IMR-90 (cell line): ENCODE measurements around the gene CYP2B6. TPM values are rescaled to one million over a fixed set of nuclear protein-coding genes. Genes with fewer than 3 reads are reported as not detected.

Experiments
- ATAC-seq: fragments of 200-7000 bp; cut with Tn5 transposase; 2 replicates; pipeline ENCODE4 v1.9.1; 2020; ENCODE audit warnings: low read depth, mild to moderate bottlenecking, moderate library complexity
- BruUV-seq: library from RNA; stranded (reverse); fragments of 400-500 nt; replicated peaks from 2 replicates; lab custom pipeline; 2021; lab: Mats Ljungman, UMichigan
- CTCF ChIA-PET: fragments of 300-600 bp; formaldehyde crosslinking; extraction: SDS; loops from one replicate; lab custom pipeline; 2021; ENCODE audit warnings: antibody characterized with exemption; lab: Yijun Ruan, JAX
- POLR2A ChIA-PET: fragments of 300-600 bp; sonication (Branson Sonifier 250); formaldehyde crosslinking; loops from one replicate; lab custom pipeline; 2022; ENCODE audit warnings: antibody characterized with exemption; ENCODE audit not compliant: unreplicated experiment; lab: Charles Lee
- DNase-seq: peaks from one replicate; pipeline ENCODE4 v3.0.0; 2013
- H2AFZ ChIP-seq: replicated peaks from 2 replicates; pipeline ENCODE3; 2013; ENCODE audit warnings: low read length, mild to moderate bottlenecking; ENCODE audit not compliant: poor library complexity
- H2AK5ac ChIP-seq: 2 replicates; pipeline ENCODE4 v1.6.1; 2013; ENCODE audit warnings: low read depth, low read length, inconsistent platforms
- H2AK9ac ChIP-seq: replicated peaks from 2 replicates; pipeline ENCODE3; 2013; ENCODE audit warnings: mild to moderate bottlenecking, low read depth, low read length, moderate library complexity; ENCODE audit not compliant: poor library complexity
- H2BK120ac ChIP-seq: 2 replicates; pipeline ENCODE4 v1.6.1; 2013; ENCODE audit warnings: low read depth, low read length, inconsistent platforms
- H2BK15ac ChIP-seq: 3 replicates; pipeline ENCODE4 v1.6.1; 2013; ENCODE audit warnings: low read depth, low read length, inconsistent platforms
- H2BK20ac ChIP-seq: 2 replicates; pipeline ENCODE4 v1.6.1; 2013; ENCODE audit warnings: low read depth, mild to moderate bottlenecking, inconsistent platforms, low read length, moderate library complexity
- H2BK5ac ChIP-seq: 2 replicates; pipeline ENCODE4 v1.6.1; 2013; ENCODE audit warnings: mild to moderate bottlenecking, low read depth, low read length, inconsistent platforms; ENCODE audit not compliant: poor library complexity, severe bottlenecking
- H3K14ac ChIP-seq: replicated peaks from 2 replicates; pipeline ENCODE4 v1.6.1; 2013; ENCODE audit warnings: low read depth, low read length, inconsistent platforms
- H3K18ac ChIP-seq: 2 replicates; pipeline ENCODE4 v1.6.1; 2013; ENCODE audit warnings: low read depth, low read length, control low read depth
- H3K23ac ChIP-seq: 2 replicates; pipeline ENCODE4 v1.6.1; 2013; ENCODE audit warnings: low read depth, low read length, inconsistent platforms
- H3K27ac ChIP-seq: 2 replicates; pipeline ENCODE4 v1.5.1; 2013; ENCODE audit warnings: mild to moderate bottlenecking, control low read depth, low read length; ENCODE audit not compliant: insufficient read depth
- H3K27me3 ChIP-seq: 2 replicates; pipeline ENCODE4 v1.6.1; 2013; ENCODE audit warnings: low read length; ENCODE audit not compliant: control insufficient read depth, insufficient read depth
- H3K36me3 ChIP-seq: 2 replicates; pipeline ENCODE4 v1.6.1; 2013; ENCODE audit warnings: low read length, mixed read lengths; ENCODE audit not compliant: control insufficient read depth, insufficient read depth
- H3K4ac ChIP-seq: 2 replicates; pipeline ENCODE4 v1.6.1; 2013; ENCODE audit warnings: low read depth, low read length, inconsistent platforms
- H3K4me1 ChIP-seq: 2 replicates; pipeline ENCODE4 v1.6.1; 2013; ENCODE audit warnings: low read length, mixed read lengths; ENCODE audit not compliant: control insufficient read depth, insufficient read depth
- H3K4me2 ChIP-seq: 2 replicates; pipeline ENCODE4 v1.6.1; 2013; ENCODE audit warnings: low read depth, mild to moderate bottlenecking, control low read depth, low read length, moderate library complexity
- H3K4me3 ChIP-seq: 2 replicates; pipeline ENCODE4 v1.5.1; 2013; ENCODE audit warnings: low read depth, mild to moderate bottlenecking, control low read depth, low read length, moderate library complexity; ENCODE audit not compliant: insufficient read depth
- H3K56ac ChIP-seq: 2 replicates; pipeline ENCODE4 v1.6.1; 2013; ENCODE audit warnings: low read length, inconsistent platforms; ENCODE audit not compliant: insufficient read depth; ENCODE audit errors: extremely low read depth
- H3K79me1 ChIP-seq, 2 experiments: 2 replicates each; pipeline ENCODE4 v1.6.1; 2013; ENCODE audit warnings: low read length in 2 of 2, inconsistent platforms in 1 of 2, low read depth in 1 of 2
- H3K9ac ChIP-seq: 2 replicates; pipeline ENCODE4 v1.6.1; 2013; ENCODE audit warnings: low read depth, low read length, control low read depth
- H3K9me1 ChIP-seq: 2 replicates; pipeline ENCODE4 v1.6.1; 2013; ENCODE audit warnings: low read length, inconsistent platforms; ENCODE audit not compliant: insufficient read depth
- H3K9me3 ChIP-seq: 2 replicates; pipeline ENCODE4 v1.6.1; 2013; ENCODE audit warnings: low read length; ENCODE audit not compliant: control insufficient read depth, insufficient read depth
- H4K20me1 ChIP-seq: 2 replicates; pipeline ENCODE4 v1.6.1; 2013; ENCODE audit warnings: low read length, inconsistent platforms; ENCODE audit not compliant: insufficient read depth
- H4K5ac ChIP-seq: 2 replicates; pipeline ENCODE4 v1.6.1; 2013; ENCODE audit warnings: mild to moderate bottlenecking, low read depth, low read length, control low read depth
- H4K8ac ChIP-seq, 2 experiments: 2 replicates each; pipeline ENCODE4 v1.6.1; 2013; ENCODE audit warnings: low read depth in 2 of 2, low read length in 2 of 2, control low read depth in 1 of 2, inconsistent platforms in 1 of 2
- H4K91ac ChIP-seq: 2 replicates; pipeline ENCODE4 v1.6.1; 2013; ENCODE audit warnings: low read depth, low read length, inconsistent platforms; ENCODE audit not compliant: insufficient read depth
- FOS ChIP-seq: fragments of 150-350 bp; IDR thresholded peaks from 2 replicates; pipeline ENCODE4 v1.6.1; 2016; ENCODE audit warnings: low read depth, low read length
- NFE2L2 ChIP-seq: fragments of 150-350 bp; IDR thresholded peaks from 2 replicates; pipeline ENCODE4 v1.6.1; 2016; ENCODE audit warnings: low read depth, mild to moderate bottlenecking, low read length
- POLR2A ChIP-seq: IDR thresholded peaks from 2 replicates; pipeline ENCODE4 v1.6.1; 2012; ENCODE audit warnings: mild to moderate bottlenecking, low read depth, low read length
- USF2 ChIP-seq: fragments of 150-350 bp; IDR thresholded peaks from 2 replicates; pipeline ENCODE4 v1.6.1; 2017; ENCODE audit warnings: mild to moderate bottlenecking, antibody characterized with exemption, low read length, low read depth
- WGBS, 2 experiments: methylation state at CpG; one replicate each; pipeline versions ENCODE4 v1.1.5 to v1.1.7; 2013; ENCODE audit warnings: missing lambda C conversion rate in 2 of 2; ENCODE audit not compliant: insufficient read length in 1 of 2; ENCODE audit errors: extremely low coverage in 2 of 2; 5-methylcytosine and 5-hydroxymethylcytosine counted together
- dilution Hi-C: fragments of 300-500 bp; cut with HindIII; formaldehyde crosslinking; loops from one replicate; pipeline ENCODE4 v1.14.3; 2018; ENCODE audit warnings: low sequenced_read_pairs; ENCODE audit not compliant: unreplicated experiment
- in situ Hi-C: fragments of 300-500 bp; cut with MboI; formaldehyde crosslinking; loops from 3 replicates; pipeline ENCODE4 v1.14.3; 2019; ENCODE audit warnings: low sequenced_read_pairs, inconsistent platforms, mixed read lengths
- intact Hi-C: fragments of 100-400 bp; cut with micrococcal nuclease; formaldehyde crosslinking; loops from 2 replicates; pipeline ENCODE4 v1.10.0; 2022
- polyA plus RNA-seq, 3 experiments: library from polyadenylated mRNA; depleted of rRNA; stranded (reverse); fragments of >200 nt; gene quantifications; 2 replicates each; pipeline ENCODE4 v1.2.3, GENCODE V29; 2012; ENCODE audit warnings: low replicate concordance in 1 of 3
- total RNA-seq: library from RNA; depleted of rRNA; stranded (reverse); fragments of >200 nt; gene quantifications from 2 replicates; pipeline ENCODE4 v1.2.3, GENCODE V29; 2012

The CYP2B6 gene
- total and polyA plus RNA-seq, 2 of the 4 experiments (the other 2 are of a cell fraction): not detected

- Histone ChIP-seq H3K9me3 (no peaks in the 10 kb centered on the region), H3K27me3 (no peaks in the 10 kb centered on the region; the same call in 1 of the 2 replicates), H2AK9ac (no peak overlapping the region), H3K4me1 (no peaks in the 10 kb centered on the region), H4K5ac (no peak overlapping the region), H3K27ac (no peak overlapping the region), H3K4ac (no peak overlapping the region), H2BK20ac (no peak overlapping the region), H2BK5ac (no peak overlapping the region), H3K4me3 (no peak overlapping the region), H4K8ac (no peak overlapping the region), H3K79me1 (no peaks in the 10 kb centered on the region), H4K91ac (no peak overlapping the region), H3K9ac (no peak overlapping the region), H3K56ac (no peak overlapping the region), H2AFZ (no peak overlapping the region), H3K36me3 (no peaks in the 10 kb centered on the region), H3K9me1 (no peaks in the 10 kb centered on the region), H3K4me2 (no peak overlapping the region), H2BK120ac (no peak overlapping the region), H3K18ac (no peak overlapping the region), H2AK5ac (no peak overlapping the region), H4K20me1 (no peaks in the 10 kb centered on the region), H3K23ac (no peak overlapping the region), H2BK15ac (no peak overlapping the region), H3K14ac (no peak overlapping the region)
- dilution Hi-C loops: no loop called here
- in situ Hi-C loops: no loop called here
- DNase-seq (no peak), ATAC-seq (no peak)
- ChIA-PET POLR2A (no interaction called here), CTCF (no interaction called here)
- BruUV-seq: no TSS peak
- TF ChIP-seq NFE2L2 (no peak), POLR2A (no peak), USF2 (no peak), FOS (no peak)
- intact Hi-C loops: no loop called here
- WGBS, 2 experiments: 100% methylated on average over 1 of the region's 3 CpGs; no CpG with 5 or more reads in 1 of the 2 experiments
Measured at GRCh38 chr19:41000310-41000737, 9.2 kb downstream of the CYP2B6 start.
